NCI-H2196 treated with DMSO at 0.1 percent for 48 hours (cell line): ENCODE results near the gene ZNF181.
A peak's percentile ranks its signal among the peaks of the same experiment; 100 is the strongest.
"Not testable (repeated sequence)": the region's sequence is repeated elsewhere in the genome, so short reads cannot be mapped to it uniquely, and the experiment has no call there.

Source experiments
- DNase-seq: peaks from one replicate; lab custom pipeline; 2025; ENCODE audit not compliant: unreplicated experiment; lab: John Stamatoyannopoulos, UW

The ZNF181 gene

GRCh38 chr19:34733746-34734536, at the start of gene ZNF181:
ZNF181 (plus strand) TSS chr19:34734243; CDS start chr19:34735038, 795 bp downstream.
- peak; percentile 87 for DNase-seq

DNA sequence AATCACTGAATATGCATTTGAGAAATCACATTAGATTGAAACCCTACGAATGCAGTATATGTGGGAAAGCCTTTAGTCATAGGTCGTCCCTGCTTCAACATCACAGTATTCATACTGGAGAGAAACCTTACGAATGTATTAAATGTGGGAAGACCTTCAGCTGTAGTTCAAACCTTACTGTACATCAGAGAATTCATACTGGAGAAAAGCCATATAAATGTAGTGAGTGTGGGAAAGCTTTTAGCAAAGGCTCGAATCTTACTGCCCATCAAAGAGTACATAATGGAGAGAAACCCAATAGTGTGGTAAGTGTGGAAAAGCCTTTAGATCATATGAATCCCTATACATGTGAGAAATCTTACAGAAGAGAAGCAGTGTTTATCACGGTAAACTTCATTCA, 48.8 kb upstream of the ZNF181 start:
- DNase-seq, result not testable (repeated sequence)

- DNase-seq, result no peak
Observed at GRCh38 chr19:34686455-34686854, 47.6 kb upstream of the ZNF181 start.

DNA sequence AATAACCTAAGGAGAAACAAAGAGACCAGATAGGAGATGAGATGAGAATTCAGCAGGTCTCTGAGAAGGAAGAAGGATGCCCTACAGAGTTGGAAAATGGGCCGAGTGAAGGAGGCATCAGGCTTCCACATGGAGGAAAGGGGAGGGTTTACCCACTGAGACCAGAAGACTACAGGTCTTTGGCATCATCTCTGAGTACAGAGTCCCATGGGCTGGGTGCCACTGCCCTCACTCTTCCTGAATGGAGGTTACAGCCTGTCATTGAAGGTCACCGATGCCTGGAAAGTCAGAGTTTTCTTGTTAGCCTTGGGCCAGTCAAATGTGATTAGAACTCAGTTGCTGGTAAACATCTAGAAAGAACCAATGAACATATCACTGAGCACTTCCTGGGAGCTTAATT, 46.7 kb upstream of the ZNF181 start:
- no peak for DNase-seq

DNA sequence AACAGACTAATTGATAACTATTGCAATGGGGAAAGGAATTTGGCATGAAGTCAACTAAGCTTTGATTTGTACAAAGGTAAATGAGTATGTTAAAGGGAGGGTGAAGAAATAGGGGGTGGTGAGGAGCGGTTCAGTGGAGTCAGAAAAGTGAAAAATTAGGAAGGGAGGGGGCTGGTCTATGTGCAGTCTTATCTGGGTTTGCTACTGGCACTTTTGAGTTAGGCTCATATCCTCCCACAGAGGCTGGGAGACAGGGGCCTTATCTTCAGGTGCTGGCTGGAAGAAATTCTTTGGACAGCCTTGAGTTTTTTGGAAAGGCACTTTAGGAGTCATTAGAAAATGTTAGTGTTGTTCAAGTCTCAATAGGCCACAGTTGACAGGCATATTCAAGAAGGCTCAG, 45.5 kb upstream of the ZNF181 start:
- DNase-seq, result no peak

- DNase-seq, result no peak
Observed at GRCh38 chr19:34690372-34690771, 43.7 kb upstream of the ZNF181 start.

DNA sequence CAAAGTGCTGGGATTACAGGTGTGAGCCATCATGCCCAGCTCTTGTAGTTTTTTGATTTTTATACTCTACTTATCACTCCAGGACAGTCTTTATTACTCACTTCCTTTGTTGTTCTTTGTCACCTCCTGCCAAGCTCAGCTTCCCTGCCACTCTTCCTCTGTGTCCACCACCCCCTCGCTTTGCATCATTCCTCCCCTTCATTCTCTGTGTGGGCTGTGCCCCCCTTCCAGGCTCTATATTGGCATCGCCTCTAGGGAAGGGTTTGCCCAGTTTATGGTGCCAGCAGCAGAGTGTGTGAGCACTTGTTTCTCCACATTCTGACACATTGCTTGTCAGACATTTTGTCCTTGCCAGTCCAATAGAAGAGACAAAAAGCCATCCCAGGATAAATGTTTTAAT, 41.5 kb upstream of the ZNF181 start:
- no peak for DNase-seq

DNA sequence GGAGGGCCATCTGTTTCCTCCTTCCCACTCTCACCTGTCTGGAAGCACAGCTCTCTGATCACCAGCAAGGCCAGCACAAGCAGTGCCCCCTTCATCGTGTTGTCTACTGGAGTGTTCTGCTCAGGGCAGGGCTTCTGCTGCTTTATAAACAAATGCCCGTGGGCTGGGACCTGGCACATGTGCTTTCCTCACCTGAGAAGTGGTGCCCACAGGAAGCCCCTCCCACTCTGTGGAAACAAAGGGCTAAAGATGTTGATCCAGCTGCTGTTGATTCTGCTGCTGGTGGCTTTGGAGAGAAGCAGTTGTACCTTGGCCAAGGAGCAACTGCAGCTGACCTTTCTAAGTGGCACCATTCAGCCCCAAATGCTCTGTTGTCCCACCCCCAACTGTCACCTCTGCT, 26.4 kb upstream of the ZNF181 start:
- no peak for DNase-seq

GRCh38 chr19:34711890-34712289, 22.2 kb upstream of the ZNF181 start:
- DNase-seq, result no peak

DNA sequence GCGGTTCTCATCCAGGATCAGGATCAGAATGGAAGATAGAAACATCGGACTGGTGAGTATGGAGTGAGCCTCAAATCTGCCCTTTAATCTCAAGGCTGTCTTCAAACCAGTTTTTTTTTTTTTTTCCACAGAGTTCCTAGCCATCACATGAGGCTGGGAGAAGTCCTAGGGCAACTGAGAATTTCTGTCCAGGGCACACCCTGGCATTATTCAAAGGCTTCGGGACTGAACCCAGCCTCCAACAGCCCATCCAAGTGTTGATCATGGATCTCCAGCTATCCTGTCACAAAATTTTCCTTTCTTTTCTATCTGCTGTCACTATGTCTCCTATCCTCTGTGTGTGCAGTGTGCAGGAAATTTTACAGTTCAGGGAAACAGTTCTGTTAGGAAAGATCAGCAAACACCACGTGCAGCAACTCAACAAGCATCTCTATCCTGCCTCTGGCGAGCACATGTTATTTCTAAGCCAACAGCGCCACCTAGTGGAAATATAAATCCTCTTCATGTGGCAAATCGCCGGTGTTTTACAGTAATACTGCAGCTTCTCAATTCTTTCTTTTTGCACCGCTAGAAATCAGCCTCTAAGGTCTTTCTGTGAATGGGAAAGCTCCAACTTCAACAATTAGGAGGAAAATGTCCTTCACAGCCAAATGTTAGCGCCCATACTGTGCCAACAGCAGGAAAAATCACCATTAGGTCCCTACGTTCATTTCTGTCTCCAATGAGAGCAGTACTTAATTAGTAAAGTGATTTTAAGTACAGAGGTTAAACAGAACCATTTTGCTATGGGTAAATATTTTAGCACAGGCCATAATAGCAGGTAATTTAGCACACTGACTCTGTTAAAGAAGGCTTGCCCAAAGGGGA, 21.4 kb upstream of the ZNF181 start:
- DNase-seq, result peak; percentile 66

DNA sequence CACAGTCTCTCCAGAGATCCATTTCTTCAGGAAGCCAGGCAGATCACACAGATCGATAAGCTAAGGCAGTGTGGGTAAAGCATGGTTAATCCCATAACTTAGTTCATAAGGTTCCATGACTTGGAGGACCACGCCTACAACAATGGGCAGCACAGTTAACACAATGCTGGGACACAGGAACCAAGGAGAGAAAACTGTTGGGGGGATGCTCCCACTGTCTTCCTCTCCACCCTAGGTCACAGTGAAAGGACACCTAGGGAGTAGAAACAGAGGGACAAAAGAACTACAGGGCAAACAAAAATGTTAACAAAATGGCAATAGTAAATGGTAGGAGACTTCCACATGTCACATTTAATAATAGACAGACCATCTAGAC, 20.8 kb upstream of the ZNF181 start:
- DNase-seq, result no peak

DNA sequence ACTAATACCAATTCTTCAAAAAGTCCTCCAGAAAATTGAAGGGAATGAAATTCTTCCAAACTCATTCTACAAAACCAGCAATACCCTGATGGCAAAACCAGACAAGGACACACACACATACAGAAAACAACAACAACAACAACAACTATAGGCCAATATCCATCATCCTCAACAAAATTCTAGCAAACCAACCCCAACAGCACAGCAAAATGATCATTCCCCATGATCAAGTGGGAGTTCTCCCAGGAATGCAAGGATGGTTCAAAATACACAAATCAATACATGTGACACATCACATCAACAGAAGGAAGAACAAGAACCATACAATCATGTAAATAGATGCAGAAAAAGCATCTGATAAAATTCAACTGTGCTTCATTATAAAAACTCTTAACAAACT, 18.7 kb upstream of the ZNF181 start:
- DNase-seq, result no peak

- DNase-seq, result no peak
Observed at GRCh38 chr19:34722353-34722752, 11.7 kb upstream of the ZNF181 start.

- no peak for DNase-seq
Observed at GRCh38 chr19:34725400-34725799, 8.6 kb upstream of the ZNF181 start.

DNA sequence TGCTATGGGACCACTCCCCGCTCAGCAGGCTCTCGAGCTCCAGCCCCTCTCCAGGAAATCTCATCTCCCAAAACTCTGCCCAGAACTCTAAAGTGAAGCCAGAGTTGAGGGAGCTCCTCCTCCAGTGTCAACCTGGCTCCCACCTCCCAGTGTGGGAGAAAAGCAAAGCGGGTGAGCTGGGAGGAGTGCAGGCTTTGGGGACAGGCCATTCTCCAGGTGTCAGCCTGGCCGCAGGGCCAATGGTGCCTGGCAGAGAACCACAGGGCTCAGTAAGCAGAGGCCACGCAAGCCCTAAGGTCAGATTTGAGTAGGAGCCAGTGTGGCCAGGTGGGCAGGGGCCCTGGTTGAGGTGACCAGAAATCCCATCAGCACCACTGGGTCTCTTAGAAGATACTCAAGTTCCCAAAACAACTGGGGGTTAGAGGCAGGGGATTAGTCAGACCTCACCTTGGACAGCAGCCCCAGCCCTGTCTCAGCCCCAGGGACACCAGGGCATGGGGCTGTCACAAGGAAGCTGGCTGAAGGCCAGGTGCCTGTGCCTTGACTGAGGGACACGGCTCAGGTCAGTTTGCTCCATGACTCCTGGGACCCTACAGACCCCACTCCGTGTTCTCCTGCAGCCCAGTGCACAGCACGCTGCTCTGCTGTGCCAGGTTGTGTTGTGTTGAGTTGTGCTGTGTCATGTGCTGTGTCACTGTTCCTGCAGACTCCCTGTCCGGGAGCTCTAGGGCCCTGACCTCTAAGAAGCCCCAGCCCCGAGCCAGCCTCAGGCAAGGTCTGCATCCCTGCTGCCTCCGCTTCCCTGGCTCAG, 2.8 kb upstream of the ZNF181 start:
- DNase-seq, result no peak

GRCh38 chr19:34731964-34732363, 2.1 kb upstream of the ZNF181 start:
- no peak for DNase-seq

GRCh38 chr19:34732612-34733211, 1.3 kb upstream of the ZNF181 start:
- no peak for DNase-seq

GRCh38 chr19:34733266-34733745, 737 bp upstream of the ZNF181 start:
- no peak for DNase-seq

DNA sequence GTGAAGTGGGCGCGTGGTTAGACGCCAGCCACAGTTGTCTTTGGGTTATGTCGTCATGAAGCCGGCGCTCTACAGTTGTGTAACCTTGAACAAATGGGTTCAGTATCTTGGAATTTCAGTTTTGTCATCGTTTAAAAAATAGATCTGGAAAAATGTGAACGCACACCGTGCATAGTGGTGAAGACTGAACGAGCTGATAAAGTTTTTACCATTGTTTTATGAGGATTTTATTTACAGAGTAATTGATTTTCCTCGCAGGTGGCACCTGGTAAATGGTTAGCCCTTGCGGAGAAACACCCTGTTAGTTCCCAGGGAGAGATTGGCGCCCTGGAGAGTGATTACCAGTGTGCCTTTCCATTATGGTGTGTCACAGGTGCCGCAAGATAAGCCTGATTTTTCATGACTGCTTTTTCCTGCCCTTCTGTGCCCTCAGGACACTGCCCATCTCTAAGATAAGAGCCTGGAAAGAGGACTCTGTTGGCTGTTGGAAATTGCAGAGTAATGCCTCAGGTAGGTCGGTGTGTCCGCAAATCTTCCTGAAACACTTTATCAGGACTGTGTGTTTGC, 577 bp downstream of the ZNF181 start:
- peak; percentile 71 for DNase-seq

GRCh38 chr19:34744896-34745690, 11.1 kb downstream of the ZNF181 start:
- no peak for DNase-seq
